Heart left ventricle (tissue), 13 donors: Measurements from ENCODE around the gene CNN2.

Source experiments
- POLR2A ChIP-seq, 2 donors: fragments of 450-650 bp; IDR thresholded peaks; one replicate each; pipeline ENCODE4 v1.6.1; 2017; ENCODE audit warnings: antibody characterized with exemption in 2 of 2, mild to moderate bottlenecking in 2 of 2, moderate library complexity in 2 of 2
- TF ChIP-seq, protein P1 (sequence below), 12 donors: fragments of 200-600 bp; sonication (generic) in 4 of 12; IDR thresholded peaks; one replicate each; pipeline versions ENCODE4 v1.5.0 to v1.8.0; 2018 to 2022; ENCODE audit warnings: antibody characterized with exemption in 12 of 12, mild to moderate bottlenecking in 5 of 12
- donor health status: ischemic (EF 13 %, LVEDD 7.1; RV severe dilation, severe dysfunction).
- donor health status: DM: no; HTN: yes; CAD: no.
- donor health status: DM: no; HTN: no; CAD: no.
- donor health status: ischemic (EF 25% LVEDD 6.9; RV normal size, moderate dysfunction).
- donor health status: ischemic (EF 25% LVEDD 5.7; RV mildly dilated, moderate dysfunction).
- donor health status: ischemic (EF 35%, LVEDD 5.7; RV mildly dilated, moderate dysfunction).
- donor health status: nonischemic (EF 11% LVEDD 7.7; RV severe dilation, severe dysfunction).
- donor health status: DM: yes; HTN: yes; CAD: no.
- donor health status: PGD.
- donor health status: ischemic (EF 29% LVEDD 5.4; RV normal size, mild dysfunction).
- donor health status: nonischemic (EF 23%, LVEDD 6.1; RV moderate dilation, normal function).

GRCh38 chr19:1076951-1077350 is 50.5 kb downstream of the CNN2 start:
- TF ChIP-seq, protein P1, sequence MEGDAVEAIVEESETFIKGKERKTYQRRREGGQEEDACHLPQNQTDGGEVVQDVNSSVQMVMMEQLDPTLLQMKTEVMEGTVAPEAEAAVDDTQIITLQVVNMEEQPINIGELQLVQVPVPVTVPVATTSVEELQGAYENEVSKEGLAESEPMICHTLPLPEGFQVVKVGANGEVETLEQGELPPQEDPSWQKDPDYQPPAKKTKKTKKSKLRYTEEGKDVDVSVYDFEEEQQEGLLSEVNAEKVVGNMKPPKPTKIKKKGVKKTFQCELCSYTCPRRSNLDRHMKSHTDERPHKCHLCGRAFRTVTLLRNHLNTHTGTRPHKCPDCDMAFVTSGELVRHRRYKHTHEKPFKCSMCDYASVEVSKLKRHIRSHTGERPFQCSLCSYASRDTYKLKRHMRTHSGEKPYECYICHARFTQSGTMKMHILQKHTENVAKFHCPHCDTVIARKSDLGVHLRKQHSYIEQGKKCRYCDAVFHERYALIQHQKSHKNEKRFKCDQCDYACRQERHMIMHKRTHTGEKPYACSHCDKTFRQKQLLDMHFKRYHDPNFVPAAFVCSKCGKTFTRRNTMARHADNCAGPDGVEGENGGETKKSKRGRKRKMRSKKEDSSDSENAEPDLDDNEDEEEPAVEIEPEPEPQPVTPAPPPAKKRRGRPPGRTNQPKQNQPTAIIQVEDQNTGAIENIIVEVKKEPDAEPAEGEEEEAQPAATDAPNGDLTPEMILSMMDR (IDR thresholded peaks at IDR 0.05) = no peak
- no peak for TF ChIP-seq POLR2A (IDR thresholded peaks at IDR 0.05)
